OCI-LY7 (cell line): ENCODE results near the gene NOL9. TPM values are rescaled to one million over a fixed set of nuclear protein-coding genes. Genes with fewer than 3 reads are reported as not detected.

Experiments
- BruUV-seq: library from RNA; stranded (reverse); fragments of 400-500 nt; replicated peaks from 2 replicates; lab custom pipeline; 2021; lab: Mats Ljungman, UMichigan
- CTCF ChIA-PET: fragments of 300-600 bp; sonication (Branson Sonifier 250); formaldehyde crosslinking; loops from one replicate; lab custom pipeline; 2022; ENCODE audit warnings: antibody characterized with exemption; ENCODE audit not compliant: unreplicated experiment; lab: Charles Lee
- POLR2A ChIA-PET: fragments of 300-600 bp; sonication (Branson Sonifier 250); formaldehyde crosslinking; loops from one replicate; lab custom pipeline; 2022; ENCODE audit warnings: antibody characterized with exemption; lab: Charles Lee
- DNase-seq: peaks from one replicate; pipeline ENCODE4 v3.0.0-alpha.2; 2015; ENCODE audit warnings: low spot score
- H2AFZ ChIP-seq: fragments of 200-600 bp; sonication (generic), shearing (Covaris generic); 2 replicates; pipeline ENCODE4 v1.6.1; 2014; ENCODE audit warnings: mild to moderate bottlenecking, antibody characterized with exemption, low read length, moderate library complexity
- H3K27ac ChIP-seq: fragments of 200-600 bp; sonication (generic); 2 replicates; pipeline ENCODE4 v1.5.1; 2014; ENCODE audit warnings: mixed run types, low read depth, mild to moderate bottlenecking, moderate library complexity, low read length, inconsistent platforms; ENCODE audit not compliant: poor library complexity, severe bottlenecking
- H3K36me3 ChIP-seq: fragments of 200-600 bp; sonication (generic); 2 replicates; pipeline ENCODE4 v1.6.1; 2014; ENCODE audit warnings: mild to moderate bottlenecking, antibody characterized with exemption, low read length, moderate library complexity, mixed read lengths; ENCODE audit not compliant: insufficient read depth
- H3K4me1 ChIP-seq: fragments of 200-600 bp; sonication (generic); 2 replicates; pipeline ENCODE4 v1.5.1; 2014; ENCODE audit warnings: mild to moderate bottlenecking, low read length; ENCODE audit not compliant: insufficient read depth, poor library complexity, severe bottlenecking
- H3K4me2 ChIP-seq: fragments of 200-600 bp; sonication (generic); 2 replicates; pipeline ENCODE4 v1.6.1; 2014; ENCODE audit warnings: mild to moderate bottlenecking, low read length
- H3K4me3 ChIP-seq: fragments of 200-600 bp; sonication (generic); 2 replicates; pipeline ENCODE4 v1.5.1; 2014; ENCODE audit warnings: mild to moderate bottlenecking, low read depth, low read length; ENCODE audit not compliant: poor library complexity, severe bottlenecking
- H3K79me2 ChIP-seq: fragments of 200-600 bp; sonication (generic); 2 replicates; pipeline ENCODE4 v1.6.1; 2016; ENCODE audit warnings: low read depth, mild to moderate bottlenecking, low read length, moderate library complexity, mixed read lengths; ENCODE audit not compliant: insufficient read depth
- H3K9me2 ChIP-seq: fragments of 200-600 bp; sonication (generic); 2 replicates; pipeline ENCODE4 v1.6.1; 2016; ENCODE audit warnings: mild to moderate bottlenecking, low read length, mixed read lengths; ENCODE audit not compliant: insufficient read depth
- H3K9me3 ChIP-seq: fragments of 200-600 bp; sonication (generic); 2 replicates; pipeline ENCODE4 v1.6.1; 2014; ENCODE audit warnings: mild to moderate bottlenecking, mixed run types, low read length, mixed read lengths
- H4K20me1 ChIP-seq: fragments of 200-600 bp; sonication (generic); 2 replicates; pipeline ENCODE4 v1.6.1; 2014; ENCODE audit warnings: mild to moderate bottlenecking, antibody characterized with exemption, low read length, moderate library complexity, mixed read lengths; ENCODE audit not compliant: insufficient read depth
- CTCF ChIP-seq: fragments of 200-600 bp; sonication (generic); conservative IDR thresholded peaks from 2 replicates; pipeline ENCODE4 v1.5.1; 2014; ENCODE audit warnings: mild to moderate bottlenecking, antibody characterized with exemption, low read length, moderate library complexity, mixed read lengths
- EZH2phosphoT487 ChIP-seq: fragments of 200-600 bp; sonication (generic); IDR thresholded peaks from 2 replicates; pipeline ENCODE4 v1.6.1; 2018; ENCODE audit warnings: low read depth, borderline replicate concordance, mild to moderate bottlenecking, mixed run types, antibody characterized with exemption, low read length, moderate library complexity, mixed read lengths
- intact Hi-C: fragments of 100-400 bp; cut with micrococcal nuclease; formaldehyde crosslinking; loops from one replicate; pipeline ENCODE4 v1.10.0; 2022; ENCODE audit not compliant: unreplicated experiment
- total RNA-seq, 2 experiments: library from RNA; depleted of rRNA in 1 of 2; stranded (reverse); fragments of >200 nt in 1 of 2; shearing (Covaris generic) in 1 of 2; gene quantifications; 2 replicates each; pipeline ENCODE4 v1.2.3, GENCODE V29; 2014 to 2022

The NOL9 gene
- total RNA-seq, 2 experiments from 2014 or later = 39.1 to 58.8 TPM

- peak overlapping the region; percentile 82 for H3K4me2 ChIP-seq
- no peaks in the 10 kb centered on the region for H3K9me3 ChIP-seq
- H3K79me2 ChIP-seq = no peaks in the 10 kb centered on the region
- DNase-seq = peak; percentile 61
- no TSS peak for BruUV-seq
- TF ChIP-seq CTCF = no peak
- no peak for TF ChIP-seq EZH2phosphoT487
- H3K36me3 ChIP-seq = peaks cover 22% of the 10 kb centered on the region; the same call in 1 of the 2 replicates
- peaks cover 35% of the 10 kb centered on the region for H3K4me1 ChIP-seq
- CTCF ChIA-PET = interaction anchor here (1.5 kb wide), 1 partner anchor 19 kb away, joined by 4 read pairs; no protein-coding TSS in a partner anchor
- no peaks in the 10 kb centered on the region for H4K20me1 ChIP-seq
- peak overlapping the region; percentile 46 for H3K4me3 ChIP-seq
- no peak overlapping the region for H2AFZ ChIP-seq
- intact Hi-C loops = no loop called here
- H3K27ac ChIP-seq = no peak overlapping the region
- H3K9me2 ChIP-seq = no peaks in the 10 kb centered on the region
- POLR2A ChIA-PET = interaction anchor here (0.5 to 1.4 kb wide), 3 partner anchors 10 to 368 kb away, joined by 3 to 4 read pairs (median 3); no protein-coding TSS in a partner anchor
Observed at GRCh38 chr1:6599141-6599975, 45.0 kb upstream of the NOL9 start.

- no TSS peak for BruUV-seq
- Histone ChIP-seq H3K4me3 (no peak overlapping the region), H4K20me1 (no peaks in the 10 kb centered on the region), H3K4me2 (no peak overlapping the region), H3K36me3 (peaks cover 36% of the 10 kb centered on the region; the same call in 1 of the 2 replicates), H3K9me2 (no peaks in the 10 kb centered on the region), H2AFZ (no peak overlapping the region), H3K79me2 (no peaks in the 10 kb centered on the region), H3K4me1 (peaks cover 28% of the 10 kb centered on the region), H3K27ac (no peak overlapping the region), H3K9me3 (no peaks in the 10 kb centered on the region)
- ChIA-PET POLR2A (no interaction called here), CTCF (no interaction called here)
- no peak for TF ChIP-seq CTCF
- no peak for TF ChIP-seq EZH2phosphoT487
- intact Hi-C loops = no loop called here
- no peak for DNase-seq
Observed at GRCh38 chr1:6597777-6598131, 43.4 kb upstream of the NOL9 start.
